Tibial nerve (tissue), 4 donors: ENCODE results near the gene CDK3.

Source experiments
- EP300 ChIP-seq, 2 donors: sonication (generic); formaldehyde crosslinking; IDR thresholded peaks; one replicate each; pipeline ENCODE4 v1.6.1; 2017; ENCODE audit warnings: antibody characterized with exemption in 2 of 2, mild to moderate bottlenecking in 1 of 2
- POLR2A ChIP-seq, 2 donors: fragments of 450-650 bp; IDR thresholded peaks; one replicate each; pipeline ENCODE4 v1.6.1; 2017; ENCODE audit warnings: antibody characterized with exemption in 2 of 2, mild to moderate bottlenecking in 2 of 2, moderate library complexity in 2 of 2
- TF ChIP-seq, protein P1 (sequence below), 5 experiments: fragments of 200-600 bp in 3 of 5; fragments of 450-650 bp in 2 of 5; sonication (generic) in 3 of 5; IDR thresholded peaks; one replicate each; pipeline ENCODE4 v1.5.1; 2016 to 2019; ENCODE audit warnings: antibody characterized with exemption in 5 of 5, mild to moderate bottlenecking in 3 of 5, moderate library complexity in 2 of 5

DNA sequence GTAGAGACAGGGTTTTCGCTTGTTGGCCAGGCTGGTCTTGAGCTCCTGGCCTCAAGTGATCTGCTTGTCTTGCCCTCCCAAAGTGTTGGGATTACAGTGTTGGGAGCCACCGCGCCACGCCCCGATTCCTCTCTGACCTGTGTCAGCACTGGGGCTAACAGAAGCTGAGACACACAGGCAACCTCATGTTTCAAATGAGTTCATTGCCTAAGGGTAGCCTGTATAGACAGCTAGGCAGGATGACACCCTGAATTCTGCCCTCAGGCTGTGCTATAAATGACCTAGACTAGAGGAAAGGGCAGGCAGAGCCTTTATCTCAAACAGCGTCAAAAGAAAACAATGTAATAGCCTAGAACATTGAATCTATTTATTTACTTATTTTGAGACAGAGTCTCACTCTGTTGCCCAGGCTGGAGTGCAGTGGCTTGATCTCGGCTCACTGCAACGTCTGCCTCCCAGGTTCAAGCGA lies 2.3 kb upstream of the CDK3 start:
- TF ChIP-seq, protein P1, sequence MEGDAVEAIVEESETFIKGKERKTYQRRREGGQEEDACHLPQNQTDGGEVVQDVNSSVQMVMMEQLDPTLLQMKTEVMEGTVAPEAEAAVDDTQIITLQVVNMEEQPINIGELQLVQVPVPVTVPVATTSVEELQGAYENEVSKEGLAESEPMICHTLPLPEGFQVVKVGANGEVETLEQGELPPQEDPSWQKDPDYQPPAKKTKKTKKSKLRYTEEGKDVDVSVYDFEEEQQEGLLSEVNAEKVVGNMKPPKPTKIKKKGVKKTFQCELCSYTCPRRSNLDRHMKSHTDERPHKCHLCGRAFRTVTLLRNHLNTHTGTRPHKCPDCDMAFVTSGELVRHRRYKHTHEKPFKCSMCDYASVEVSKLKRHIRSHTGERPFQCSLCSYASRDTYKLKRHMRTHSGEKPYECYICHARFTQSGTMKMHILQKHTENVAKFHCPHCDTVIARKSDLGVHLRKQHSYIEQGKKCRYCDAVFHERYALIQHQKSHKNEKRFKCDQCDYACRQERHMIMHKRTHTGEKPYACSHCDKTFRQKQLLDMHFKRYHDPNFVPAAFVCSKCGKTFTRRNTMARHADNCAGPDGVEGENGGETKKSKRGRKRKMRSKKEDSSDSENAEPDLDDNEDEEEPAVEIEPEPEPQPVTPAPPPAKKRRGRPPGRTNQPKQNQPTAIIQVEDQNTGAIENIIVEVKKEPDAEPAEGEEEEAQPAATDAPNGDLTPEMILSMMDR (IDR thresholded peaks at IDR 0.05), result no peak
- TF ChIP-seq POLR2A (IDR thresholded peaks at IDR 0.05), result no peak
- no peak for TF ChIP-seq EP300 (IDR thresholded peaks at IDR 0.05)
